HG02642 (cell line): Measurements from ENCODE around the gene PCNP.
"Not testable (repeated sequence)": the region's sequence is repeated elsewhere in the genome, so short reads cannot be mapped to it uniquely, and the experiment has no call there.

ENCODE experiments used
- ATAC-seq: cut with Tn5 transposase; IDR thresholded peaks from one replicate; pipeline ENCODE4 v1.9.1; 2021; ENCODE audit warnings: mild to moderate bottlenecking; ENCODE audit not compliant: unreplicated experiment, poor library complexity

Gene PCNP

DNA sequence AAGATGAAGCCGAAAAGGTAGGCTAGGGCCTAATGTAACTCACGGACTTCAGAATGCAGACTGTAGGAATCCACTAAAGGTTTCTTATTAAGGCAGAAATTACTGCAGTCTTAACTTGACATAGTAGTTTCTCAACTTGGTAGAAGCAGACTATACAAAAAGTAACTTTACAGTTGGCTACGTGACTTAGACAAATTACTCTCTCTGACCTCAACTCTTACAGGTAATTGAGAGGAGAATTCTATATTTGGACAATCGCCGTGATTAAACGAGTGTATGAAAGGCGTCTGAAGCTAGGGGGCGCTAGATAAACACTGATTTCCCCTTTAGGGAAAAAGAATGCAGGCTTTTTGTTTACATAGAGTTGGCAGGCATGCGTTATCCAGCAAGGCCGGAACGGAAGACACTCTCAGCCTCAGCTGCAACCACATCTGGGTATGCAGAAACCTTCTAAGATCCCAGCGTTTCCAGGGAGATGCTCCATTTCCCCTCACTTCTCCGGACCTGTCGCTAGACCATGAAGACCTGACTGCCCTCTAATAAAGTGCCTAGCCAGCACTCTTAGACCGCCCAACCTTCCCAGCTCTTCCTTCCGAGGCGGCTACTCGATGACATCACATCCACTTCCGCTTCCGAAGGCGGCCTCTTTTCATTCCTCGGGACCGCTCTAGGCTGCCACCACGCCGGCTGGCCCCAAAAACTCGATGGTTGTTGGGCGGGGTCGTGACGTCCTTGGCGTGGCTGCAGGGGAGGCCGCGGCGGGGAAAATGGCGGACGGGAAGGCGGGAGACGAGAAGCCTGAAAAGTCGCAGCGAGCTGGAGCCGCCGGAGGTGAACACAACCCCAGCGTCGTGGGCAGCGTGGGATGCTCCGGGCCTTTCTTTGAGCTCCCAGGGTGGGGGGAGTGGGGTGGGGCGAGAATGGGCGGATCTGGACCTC lies at the start of gene PCNP:
Gene PCNP, plus strand, starts transcription at position 732 of the 939 bp plus-strand sequence. Its CDS starts 36 bp downstream, at position 768.
- ATAC-seq, result peak; percentile 89

- no peak for ATAC-seq
Observed at GRCh38 chr3:101527441-101527840, 46.5 kb upstream of the PCNP start.

DNA sequence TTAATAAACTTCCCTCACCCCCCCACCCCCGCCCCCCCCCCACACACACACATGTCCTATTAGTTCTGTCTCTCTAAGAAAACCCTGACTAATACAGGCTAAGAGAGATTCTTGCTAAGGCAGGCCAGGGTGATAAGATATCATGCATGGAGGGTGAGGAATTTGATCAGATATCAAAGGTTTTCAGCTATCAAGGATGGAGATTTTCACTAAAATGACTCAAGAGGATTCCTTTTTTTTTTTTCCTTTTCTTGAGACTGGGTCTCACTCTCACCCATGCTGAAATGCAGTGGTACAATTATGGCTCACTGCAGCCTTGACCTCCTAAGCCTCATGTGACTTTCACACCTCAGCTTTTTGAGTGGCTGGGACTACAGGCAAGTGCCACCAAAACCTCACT lies 46.1 kb upstream of the PCNP start:
- ATAC-seq, result no peak

DNA sequence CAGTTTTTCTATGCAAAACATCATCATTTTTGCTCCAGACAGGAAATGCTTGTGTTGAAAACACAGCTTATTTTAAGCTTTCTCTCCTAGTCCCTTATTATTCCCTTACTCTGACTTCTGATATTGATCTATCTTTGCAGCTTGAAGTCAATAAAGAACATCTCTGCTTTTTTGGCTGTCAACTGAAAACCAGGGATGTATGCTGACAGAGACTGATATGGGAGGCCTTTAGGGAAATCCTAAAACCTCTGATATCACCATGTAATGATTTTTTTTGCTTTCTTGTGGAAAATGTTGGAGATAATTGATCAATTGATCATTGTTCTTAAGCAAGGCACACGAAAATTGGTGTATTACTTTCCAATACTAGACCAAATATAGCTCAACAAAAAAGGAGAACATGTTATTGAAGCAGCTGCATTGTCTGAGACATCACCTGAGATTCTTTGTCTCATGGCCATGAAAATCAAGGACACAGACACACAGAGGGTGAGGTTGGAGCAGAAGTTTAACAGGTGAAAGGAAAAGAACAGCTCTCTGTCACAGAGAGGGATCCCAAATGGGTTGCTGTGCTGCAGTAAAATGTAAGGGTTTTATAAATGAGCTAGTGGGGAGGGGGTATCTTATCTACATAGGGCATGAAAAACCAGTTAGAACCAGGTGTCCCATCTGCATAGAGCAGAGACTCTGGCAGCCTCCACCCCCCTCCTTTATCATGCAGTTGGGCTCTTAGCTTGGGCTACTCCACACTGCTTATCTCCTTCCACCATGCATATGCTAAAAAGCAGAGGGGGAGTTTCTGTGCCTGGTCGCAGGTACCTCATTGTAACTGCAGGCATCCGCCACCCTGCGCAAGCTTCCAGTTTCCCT lies 43.9 kb upstream of the PCNP start:
- ATAC-seq, result no peak

GRCh38 chr3:101530686-101531047 lies 43.3 kb upstream of the PCNP start:
- ATAC-seq, result no peak

DNA sequence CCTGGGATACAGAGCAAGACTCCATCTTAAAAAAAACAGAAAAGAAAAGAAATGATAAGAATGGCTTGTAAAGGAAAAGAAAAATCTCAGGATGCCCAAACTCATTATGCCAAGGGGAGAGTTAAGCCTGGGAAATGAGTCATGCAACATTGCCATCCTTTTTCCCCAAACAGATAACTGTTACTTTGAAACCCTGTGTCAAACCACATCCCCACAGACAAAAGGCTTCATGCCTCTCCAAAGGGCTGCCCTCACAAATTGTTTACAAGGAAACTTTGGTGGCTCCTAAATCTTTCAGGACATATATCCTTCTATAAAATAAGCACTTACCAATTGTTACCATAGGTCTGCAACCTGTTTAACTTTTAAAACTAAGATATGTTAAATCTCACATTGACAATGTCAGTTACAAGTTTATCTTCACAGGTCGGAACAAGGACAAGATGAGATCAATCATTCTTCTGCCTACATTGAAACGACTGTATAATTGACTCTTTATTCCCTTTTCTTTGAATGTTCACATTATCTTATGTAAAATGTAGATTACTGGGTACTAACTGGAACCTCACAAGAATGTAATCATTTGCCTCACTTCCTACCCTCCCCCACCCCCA lies 42.4 kb upstream of the PCNP start:
- ATAC-seq, result no peak

- ATAC-seq, result no peak
Observed at GRCh38 chr3:101532783-101533602, 41.0 kb upstream of the PCNP start.

DNA sequence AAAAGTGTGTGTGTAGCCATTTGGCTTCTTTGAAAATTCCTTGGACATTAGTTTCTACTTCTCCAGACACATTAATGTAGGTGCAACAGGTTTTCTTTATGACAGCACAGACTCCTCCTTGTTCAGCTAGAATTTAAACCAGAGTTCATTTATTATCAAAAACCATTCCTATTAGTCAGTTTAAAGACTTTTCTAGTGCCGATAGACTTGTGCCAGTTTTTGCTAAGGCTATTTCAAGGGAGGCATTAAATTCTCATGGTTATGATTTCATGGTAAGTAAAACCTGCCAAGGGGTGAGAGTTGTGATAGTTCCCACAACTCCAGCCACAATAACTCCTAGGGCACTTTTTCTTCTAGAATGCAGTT lies 40.4 kb upstream of the PCNP start:
- no peak for ATAC-seq

GRCh38 chr3:101535221-101535620 lies 38.8 kb upstream of the PCNP start:
- no peak for ATAC-seq

GRCh38 chr3:101536266-101536665 lies 37.7 kb upstream of the PCNP start:
- ATAC-seq, result no peak

DNA sequence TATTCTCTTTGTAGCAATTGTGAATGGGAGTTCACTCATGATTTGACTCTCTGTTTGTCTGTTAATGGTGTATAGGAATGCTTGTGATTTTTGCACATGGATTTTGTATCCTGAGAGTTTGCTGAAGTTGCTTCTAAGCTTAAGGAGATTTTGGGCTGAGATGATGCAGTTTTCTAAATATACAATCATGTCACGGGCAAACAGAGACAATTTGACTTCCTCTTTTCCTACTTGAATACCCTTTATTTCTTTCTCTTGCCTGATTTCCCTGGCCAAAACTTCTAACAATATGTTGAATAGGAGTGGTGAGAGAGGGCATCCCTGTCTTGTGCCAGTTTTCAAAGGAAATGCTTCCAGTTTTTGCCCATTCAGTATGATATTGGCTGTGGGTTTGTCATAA lies 37.0 kb upstream of the PCNP start:
- not testable (repeated sequence) for ATAC-seq

GRCh38 chr3:101542957-101543356 lies 31.0 kb upstream of the PCNP start:
- no peak for ATAC-seq

GRCh38 chr3:101544161-101544850 lies 29.7 kb upstream of the PCNP start:
- ATAC-seq, result no peak

GRCh38 chr3:101548527-101549105 lies 25.4 kb upstream of the PCNP start:
- no peak for ATAC-seq

GRCh38 chr3:101549473-101549872 lies 24.5 kb upstream of the PCNP start:
- ATAC-seq, result no peak

DNA sequence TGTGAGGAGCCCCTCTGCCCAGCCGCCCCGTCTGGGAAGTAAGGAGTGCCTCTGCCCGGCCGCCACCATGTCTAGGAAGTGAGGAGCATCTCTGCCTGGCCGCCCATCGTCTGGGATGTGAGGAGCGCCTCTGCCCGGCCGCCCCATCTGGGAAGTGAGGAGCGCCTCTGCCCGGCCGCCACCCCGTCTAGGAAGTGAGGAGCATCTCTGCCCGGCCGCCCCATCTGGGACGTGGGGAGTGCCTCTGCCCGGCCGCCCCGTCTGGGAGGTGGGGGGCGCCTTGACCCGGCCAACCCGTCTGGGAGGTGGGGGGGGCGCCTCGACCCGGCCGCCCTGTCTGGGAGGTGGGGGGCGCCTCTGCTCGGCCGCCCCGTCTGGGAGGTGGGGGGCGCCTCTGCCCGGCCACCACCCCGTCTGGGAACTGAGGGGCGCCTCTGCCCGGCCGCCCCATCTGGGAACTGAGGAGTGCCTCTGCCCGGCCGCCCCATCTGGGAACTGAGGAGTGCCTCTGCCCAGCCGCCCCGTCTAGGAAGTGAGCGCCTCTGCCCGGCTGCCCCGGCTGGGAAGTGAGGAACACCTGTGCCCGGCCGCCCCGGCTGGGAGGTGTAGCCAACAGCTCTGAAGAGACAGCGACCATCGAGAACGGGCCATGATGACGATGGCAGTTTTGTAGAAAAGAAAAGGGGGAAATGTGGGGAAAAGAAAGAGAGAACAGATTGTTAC lies 22.5 kb upstream of the PCNP start:
- ATAC-seq, result not testable (repeated sequence)

- not testable (repeated sequence) for ATAC-seq
Observed at GRCh38 chr3:101553381-101553780, 20.6 kb upstream of the PCNP start.

DNA sequence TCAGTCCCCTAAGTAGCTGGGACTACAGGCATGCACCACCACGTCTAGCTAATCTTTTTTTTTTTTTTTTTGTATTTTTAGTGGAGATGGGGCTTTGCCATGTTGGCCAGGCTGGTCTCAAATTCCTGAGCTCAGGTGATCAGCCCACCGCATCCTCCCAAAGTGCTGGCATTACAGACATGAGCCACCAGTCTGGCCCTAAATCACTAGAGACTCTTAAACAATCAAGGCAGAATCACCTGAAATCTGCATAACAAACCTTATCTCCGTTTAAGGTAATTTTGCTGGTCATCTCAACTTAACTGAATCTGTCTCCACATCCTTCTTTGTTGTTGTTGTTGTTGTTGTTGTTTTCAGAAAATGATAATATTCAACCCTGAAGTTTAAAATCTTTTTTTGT lies 17.9 kb upstream of the PCNP start:
- no peak for ATAC-seq
